ENCODE data around the gene DENND1A. TPM values are rescaled to one million over a fixed set of nuclear protein-coding genes. Genes with fewer than 3 reads are reported as not detected.
"Not testable (repeated sequence)": the region's sequence is repeated elsewhere in the genome, so short reads cannot be mapped to it uniquely, and the experiment has no call there.

The DENND1A gene
- total RNA-seq, 1 donor from 2014 or later = 24.0 TPM

GRCh38 chr9:123946101-123946821 lies 16.3 kb upstream of the DENND1A start:
- no peak for DNase-seq

GRCh38 chr9:123945532-123945931 lies 15.6 kb upstream of the DENND1A start:
- DNase-seq = no peak

- DNase-seq = not testable (repeated sequence)
Measured at GRCh38 chr9:123944464-123944863, 14.5 kb upstream of the DENND1A start.

GRCh38 chr9:123943671-123944070 lies 13.7 kb upstream of the DENND1A start:
- DNase-seq = no peak

- no peak for DNase-seq
Measured at GRCh38 chr9:123942542-123942941, 12.6 kb upstream of the DENND1A start.

GRCh38 chr9:123941524-123942070 lies 11.7 kb upstream of the DENND1A start:
- no peak for DNase-seq

GRCh38 chr9:123940721-123941523 lies 11.0 kb upstream of the DENND1A start:
- no peak for DNase-seq

GRCh38 chr9:123938401-123938800 lies 8.5 kb upstream of the DENND1A start:
- DNase-seq = no peak

- DNase-seq = not testable (repeated sequence)
Measured at GRCh38 chr9:123936575-123936974, 6.6 kb upstream of the DENND1A start.

- DNase-seq = no peak
Measured at GRCh38 chr9:123933440-123934212, 3.7 kb upstream of the DENND1A start.

GRCh38 chr9:123929177-123929869 lies 603 bp downstream of the DENND1A start:
- DNase-seq = peak; percentile 12

GRCh38 chr9:123928533-123929176 lies 1.3 kb downstream of the DENND1A start:
- peak; percentile 18 for DNase-seq

GRCh38 chr9:123927625-123928532 lies 2.0 kb downstream of the DENND1A start:
- peak; percentile 11 for DNase-seq

- DNase-seq = no peak
Measured at GRCh38 chr9:123926941-123927340, 3.0 kb downstream of the DENND1A start.

GRCh38 chr9:123925819-123926218 lies 4.1 kb downstream of the DENND1A start:
- DNase-seq = no peak

GRCh38 chr9:123925161-123925560 lies 4.8 kb downstream of the DENND1A start:
- no peak for DNase-seq

- no peak for DNase-seq
Measured at GRCh38 chr9:123924727-123925126, 5.2 kb downstream of the DENND1A start.

GRCh38 chr9:123923884-123924283 lies 6.0 kb downstream of the DENND1A start:
- no peak for DNase-seq

- DNase-seq = no peak
Measured at GRCh38 chr9:123923377-123923776, 6.5 kb downstream of the DENND1A start.

GRCh38 chr9:123922911-123923310 lies 7.0 kb downstream of the DENND1A start:
- no peak for DNase-seq
